DMS 273 (cell line): ENCODE measurements around the gene UQCRHL.
"Not testable (repeated sequence)": the region's sequence is repeated elsewhere in the genome, so short reads cannot be mapped to it uniquely, and the experiment has no call there.

Experiments used
- DNase-seq: peaks from one replicate; lab custom pipeline; 2025; ENCODE audit not compliant: unreplicated experiment; lab: John Stamatoyannopoulos, UW

Gene UQCRHL

DNA sequence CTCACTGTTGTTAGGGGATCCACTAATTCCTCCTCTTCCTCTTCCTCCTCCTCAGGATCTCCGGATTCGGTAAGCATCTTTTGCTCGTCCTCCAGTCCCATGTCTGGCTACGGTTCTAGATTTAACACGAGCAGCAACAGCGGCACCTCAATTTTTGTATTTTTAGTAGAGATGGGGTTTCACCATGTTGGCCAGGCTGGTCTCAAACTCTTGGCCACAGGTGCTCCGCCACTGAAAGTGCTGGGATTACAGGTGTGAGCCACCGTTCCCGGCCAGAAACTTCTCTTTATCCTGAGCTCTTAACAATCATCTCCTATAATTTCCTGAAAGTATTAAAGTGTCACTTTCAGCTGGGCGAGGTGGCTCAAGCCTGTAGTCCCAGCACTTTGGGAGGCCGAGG, at the start of gene UQCRHL:
UQCRHL (minus strand) TSS at position 101 of the 400 bp plus-strand sequence; CDS start at position 101, 0 bp downstream.
- not testable (repeated sequence) for DNase-seq

DNA sequence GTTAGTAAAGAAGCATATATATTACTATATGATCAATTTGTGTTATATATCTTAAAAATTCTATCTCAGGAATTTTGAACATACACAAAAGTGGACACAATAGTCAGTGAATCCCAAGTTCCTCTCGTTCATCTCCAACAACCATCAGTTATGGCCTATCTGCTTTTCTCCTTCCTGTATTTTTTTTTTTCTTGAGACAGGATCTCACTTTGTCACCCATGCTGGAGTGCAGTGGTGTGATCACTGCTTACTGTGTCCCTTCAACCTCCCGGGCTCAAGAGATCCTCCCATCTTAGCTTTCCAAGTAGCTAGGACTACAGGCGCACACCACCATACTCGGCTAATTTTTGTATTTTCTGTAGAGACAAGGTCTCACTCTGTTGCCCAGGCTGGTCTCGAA, 49.4 kb upstream of the UQCRHL start:
- DNase-seq, result no peak

DNA sequence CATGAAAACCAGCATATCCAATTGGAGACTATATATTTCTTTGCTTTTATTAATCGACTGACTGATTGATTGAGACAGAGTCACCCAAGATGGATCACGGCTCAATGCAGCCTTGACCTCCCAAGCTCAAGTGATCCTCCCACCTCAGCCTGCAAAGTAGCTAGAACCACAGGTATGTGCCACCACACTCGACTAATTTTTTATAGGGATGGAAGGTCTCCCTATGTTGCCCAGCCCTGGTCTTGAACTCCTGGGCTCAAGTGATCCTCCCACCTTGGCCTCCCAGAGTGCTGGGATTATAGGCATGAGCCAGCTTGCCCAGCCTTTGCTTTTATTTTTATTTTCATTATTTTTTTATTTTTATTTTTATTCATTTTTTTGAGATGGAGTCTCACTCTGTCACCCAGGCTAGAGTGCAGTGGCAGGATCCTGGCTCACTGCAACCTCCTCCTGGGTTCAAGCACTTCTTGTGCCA, 45.4 kb upstream of the UQCRHL start:
- no peak for DNase-seq

DNA sequence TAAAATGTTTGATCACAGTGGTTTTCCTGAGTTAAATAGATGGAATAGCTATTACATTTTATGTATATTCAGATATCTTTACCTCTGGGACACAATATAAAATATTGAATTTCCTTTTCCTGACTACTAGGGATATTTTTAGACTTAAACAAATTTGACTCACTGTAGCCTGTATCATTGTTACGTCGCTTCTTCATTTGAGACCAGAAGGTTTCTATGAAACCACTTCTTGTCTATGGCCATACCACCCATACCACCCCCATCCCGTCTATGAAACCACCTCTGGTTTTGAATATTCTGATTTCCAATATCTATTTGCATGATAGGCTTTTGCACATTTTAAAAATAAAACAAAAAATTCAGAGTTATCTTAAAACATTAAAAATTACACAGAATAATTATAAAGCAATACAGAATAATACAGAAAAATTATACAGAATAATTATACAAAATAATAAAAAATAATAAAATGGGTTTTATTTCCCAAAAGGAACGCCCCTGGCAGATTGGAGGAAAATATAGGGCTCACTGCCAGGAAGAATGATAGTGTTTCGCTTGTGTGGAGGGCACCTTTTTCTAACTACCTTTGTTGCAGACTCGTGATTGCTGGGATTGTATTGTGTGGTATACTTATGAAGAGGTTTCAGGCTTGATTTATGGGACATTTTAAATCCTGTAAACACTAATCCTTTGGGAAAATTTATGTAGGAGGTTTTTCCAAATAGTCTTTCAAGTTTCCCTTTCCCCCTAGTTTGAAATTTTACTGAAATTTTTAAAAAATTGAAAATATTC, 44.8 kb upstream of the UQCRHL start:
- no peak for DNase-seq

DNA sequence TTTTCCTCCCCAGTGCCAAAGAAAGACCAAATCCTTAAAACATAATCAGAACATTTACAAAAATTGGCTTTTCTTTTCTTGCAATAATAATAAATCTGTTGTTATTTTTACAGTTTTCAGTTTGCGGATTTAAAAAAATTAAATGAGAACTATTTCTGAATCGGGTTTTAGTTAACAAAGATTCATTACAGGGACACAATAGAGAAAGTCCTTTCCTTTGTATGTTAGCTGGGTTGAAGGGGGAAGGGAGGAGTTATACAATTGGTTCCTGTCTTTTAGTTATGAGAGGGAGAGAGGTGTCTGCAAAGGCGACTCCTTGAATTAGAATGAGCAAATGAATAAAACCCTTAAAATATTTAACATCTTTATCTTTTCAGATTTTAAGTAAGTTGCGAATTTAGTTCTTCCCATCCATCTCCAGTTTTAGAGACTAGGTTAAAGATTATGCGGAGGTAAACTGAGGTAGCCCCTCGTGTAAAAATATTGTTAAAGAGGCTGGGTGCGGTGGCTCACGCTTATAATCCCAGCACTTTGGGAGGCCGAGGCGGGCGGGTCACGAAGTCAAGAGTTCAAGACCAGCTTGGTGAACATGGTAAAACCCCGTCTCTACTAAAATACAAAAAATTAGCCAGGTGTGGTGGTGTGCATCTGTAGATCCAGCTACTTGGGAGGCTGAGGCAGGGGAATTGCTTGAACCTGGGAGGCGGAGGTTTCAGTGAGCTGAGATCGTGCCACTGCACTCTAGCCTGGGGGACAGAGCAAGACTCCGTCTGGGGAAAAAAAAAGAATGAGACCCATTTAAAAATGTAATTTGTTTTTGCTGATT, 44.0 kb upstream of the UQCRHL start:
- no peak for DNase-seq

DNA sequence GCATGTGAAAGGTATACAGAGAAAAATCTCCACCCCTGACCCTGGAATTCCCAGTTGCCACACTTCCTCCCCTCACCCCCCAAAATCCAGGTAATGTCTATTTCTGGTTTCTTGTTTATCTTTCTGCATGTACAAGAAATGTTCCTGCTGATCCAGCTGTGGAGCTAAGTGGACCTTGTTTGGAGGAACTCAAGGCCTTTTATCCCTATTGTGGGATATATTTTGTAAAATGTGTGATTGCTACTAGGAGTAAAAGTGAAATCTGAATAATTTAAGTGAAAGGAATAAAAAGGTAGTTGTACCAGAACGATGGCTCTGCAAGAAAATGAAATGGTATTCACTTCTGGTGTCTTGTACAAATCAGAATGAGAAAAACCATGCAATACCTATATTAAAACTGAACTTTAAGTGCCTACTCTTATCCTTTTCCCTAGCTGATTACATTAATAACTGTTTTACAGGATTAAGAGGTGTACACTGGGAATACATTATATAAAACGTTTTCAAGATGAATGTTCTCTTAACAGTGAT, 43.1 kb upstream of the UQCRHL start:
- peak; percentile 18 for DNase-seq

DNA sequence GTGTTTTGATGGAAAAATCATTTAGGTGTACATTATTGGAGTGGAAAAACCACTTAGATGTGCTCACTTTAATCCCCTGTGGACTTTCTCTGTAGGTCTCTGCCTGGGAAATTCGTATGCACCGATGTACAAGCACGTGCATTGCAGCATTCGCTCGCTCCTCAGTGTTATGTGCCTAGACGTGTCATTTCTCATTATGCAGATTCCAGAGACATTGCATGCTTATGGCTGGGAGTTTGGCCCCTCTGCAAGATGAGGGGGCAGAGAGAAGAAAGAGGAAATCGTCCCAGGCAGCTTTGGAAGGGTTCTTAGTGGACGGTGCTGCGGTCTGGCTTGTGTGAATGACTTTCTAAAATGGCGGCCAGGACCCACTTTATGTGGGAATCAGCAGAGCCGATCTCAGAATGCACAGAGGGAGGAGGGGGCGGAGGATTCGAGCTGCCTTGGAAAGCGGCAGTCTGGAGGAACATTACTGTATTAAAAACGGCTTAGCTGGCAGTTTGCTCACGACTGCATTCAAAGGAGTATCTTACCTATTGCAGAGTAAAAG, 42.4 kb upstream of the UQCRHL start:
- peak; percentile 90 for DNase-seq

DNA sequence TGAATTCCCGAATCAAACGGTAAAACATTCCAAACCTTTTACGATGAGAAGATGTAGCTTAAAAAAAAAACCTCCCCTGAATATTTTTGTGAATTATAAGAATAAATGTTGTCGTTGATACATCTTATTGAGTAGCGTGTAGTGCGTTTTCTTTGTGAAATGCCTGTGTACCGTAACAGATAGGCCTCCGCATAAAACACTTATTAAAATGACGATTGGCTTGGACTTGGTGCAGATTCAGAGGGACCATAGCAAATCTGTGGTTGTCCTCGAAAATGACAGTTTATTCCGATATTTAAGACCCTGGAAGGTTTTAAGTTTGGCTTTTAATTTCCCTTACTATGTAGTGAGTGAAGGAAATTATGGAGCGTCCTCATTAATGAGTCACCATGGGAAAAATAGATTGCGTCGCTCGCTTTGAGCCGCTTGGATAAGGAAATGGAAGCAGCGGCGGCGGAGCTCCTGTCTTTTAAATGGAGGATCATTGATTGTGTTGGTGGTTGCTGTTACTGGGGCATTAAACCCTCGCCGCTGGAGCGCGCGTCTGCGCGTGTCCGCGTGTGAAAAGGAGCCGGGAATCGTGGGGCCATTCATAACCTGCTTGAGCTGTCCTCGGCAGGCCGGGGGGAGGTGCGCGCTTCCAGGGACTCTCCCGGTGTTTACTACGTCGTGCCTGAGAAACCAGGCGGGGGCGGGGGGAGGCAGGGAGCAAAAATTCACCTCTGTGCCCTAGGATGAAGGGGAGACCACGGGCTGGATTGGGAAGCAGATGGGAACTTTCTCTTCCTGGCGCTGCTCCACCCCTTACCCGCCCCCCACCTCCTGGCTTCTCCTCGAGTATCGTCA, 41.7 kb upstream of the UQCRHL start:
- peak; percentile 97 for DNase-seq

DNA sequence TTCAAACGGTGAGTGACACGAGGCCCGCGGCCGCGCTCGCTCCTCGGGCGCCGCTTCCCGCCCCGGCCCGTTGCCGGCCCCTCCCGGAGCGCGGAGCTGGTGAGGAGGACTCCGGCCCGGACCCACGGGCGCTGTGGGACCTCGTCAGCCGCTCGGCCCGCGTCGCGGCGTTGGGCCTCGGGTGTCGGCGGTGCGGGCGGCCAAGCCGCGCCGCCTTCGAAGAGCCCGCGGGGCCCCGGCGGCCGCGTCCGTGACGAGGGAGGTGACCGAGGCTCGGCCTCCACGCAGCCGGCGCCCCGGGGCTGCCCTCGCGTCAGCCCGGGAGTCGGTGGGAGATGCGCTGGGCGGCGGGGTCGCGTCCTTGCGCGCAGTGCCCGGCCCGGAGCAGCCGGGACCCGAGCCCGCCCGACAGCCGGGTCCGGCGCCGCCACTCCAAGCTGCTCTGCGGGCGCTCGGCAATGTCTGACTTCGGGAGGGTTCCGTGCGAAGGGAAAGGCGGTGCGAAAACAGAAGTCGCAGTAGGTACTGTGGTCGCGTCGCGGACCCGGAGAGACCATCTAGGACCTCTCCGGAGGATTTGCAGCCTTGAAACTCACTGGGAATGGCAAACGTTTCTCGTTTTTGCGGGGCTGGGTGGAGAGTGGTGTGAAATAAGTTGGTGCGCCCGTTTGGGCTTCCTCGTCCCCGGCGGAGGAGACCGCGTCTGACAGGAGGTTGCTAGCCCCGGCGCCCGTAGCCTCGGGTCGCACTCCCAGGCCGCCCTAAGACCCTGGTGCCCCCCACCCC, 40.9 kb upstream of the UQCRHL start:
- DNase-seq, result peak; percentile 75

DNA sequence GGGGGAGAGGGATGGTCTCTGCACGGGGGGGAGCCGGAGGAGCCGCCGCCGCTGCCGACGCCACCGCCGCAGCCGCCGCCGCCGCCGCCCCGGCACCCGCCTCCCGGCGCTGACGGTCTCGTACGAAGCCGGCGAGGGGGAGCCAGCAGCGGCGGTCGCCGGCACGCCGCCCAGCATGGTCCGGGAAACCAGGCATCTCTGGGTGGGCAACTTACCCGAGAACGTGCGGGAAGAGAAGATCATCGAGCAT, 40.4 kb upstream of the UQCRHL start:
- DNase-seq, result no peak

DNA sequence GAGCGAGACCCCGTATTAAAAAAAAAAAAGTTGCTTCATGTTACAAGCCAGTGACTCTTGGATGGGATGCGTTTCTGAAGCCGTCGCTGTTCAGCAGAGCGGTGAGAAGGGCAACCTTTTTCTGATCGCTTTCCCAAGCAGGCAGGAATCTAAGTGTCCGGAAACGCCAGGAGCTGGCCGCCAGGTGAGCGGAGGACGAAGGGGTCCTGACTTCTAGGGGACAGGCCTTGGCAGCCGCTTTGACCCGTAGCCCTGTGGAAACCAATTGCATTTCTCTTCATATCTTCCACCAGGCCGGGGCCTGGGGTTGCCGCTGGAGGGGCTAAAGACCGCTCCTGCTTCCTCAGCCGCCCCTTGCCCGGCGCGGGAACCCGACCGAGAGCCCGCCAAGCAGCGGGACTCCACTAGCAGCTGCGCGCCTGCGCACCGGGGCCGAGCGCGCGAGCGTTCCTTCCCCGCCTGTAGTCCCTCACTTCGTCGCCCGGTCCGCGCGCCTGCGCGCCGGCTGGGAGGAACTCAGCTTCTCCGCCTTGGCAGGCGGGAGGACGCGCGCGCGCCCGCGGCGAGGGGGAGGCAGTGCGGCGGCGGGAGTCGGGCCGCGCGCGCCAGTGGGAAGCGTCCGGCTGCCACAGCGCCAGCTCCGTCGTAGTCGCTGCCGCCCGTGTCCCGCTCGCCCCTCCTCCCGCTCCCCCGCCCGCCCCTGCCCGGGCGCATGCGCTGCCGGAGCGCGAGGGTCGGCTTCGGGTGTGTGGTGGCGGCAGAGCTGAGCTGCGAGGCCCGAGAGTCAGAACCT, 39.8 kb upstream of the UQCRHL start, which contains the start of gene SPEN:
SPEN (plus strand) TSS at position 608 of the 793 bp plus-strand sequence. CDS start 361 bp downstream, outside the sequence.
- peak; percentile 100 for DNase-seq

DNA sequence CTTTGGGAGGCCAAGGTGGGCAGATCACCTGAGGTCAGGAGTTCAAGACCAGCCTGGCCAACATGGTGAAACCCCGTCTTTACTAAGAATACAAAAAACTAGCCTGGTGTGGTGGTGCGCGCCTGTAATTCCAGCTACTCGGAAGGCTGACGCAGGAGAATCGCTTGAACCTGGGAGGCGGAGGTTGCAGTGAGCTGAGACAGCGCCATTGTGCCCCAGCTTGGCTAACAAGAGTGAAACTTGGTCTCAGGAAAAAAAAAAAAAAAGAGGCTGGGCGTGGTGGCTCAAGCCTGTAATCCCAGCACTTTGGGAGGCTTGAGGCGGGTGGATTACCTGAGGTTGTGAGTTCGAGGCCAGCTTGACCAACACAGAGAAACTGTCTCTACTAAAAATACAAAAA, 38.6 kb upstream of the UQCRHL start:
- not testable (repeated sequence) for DNase-seq

DNA sequence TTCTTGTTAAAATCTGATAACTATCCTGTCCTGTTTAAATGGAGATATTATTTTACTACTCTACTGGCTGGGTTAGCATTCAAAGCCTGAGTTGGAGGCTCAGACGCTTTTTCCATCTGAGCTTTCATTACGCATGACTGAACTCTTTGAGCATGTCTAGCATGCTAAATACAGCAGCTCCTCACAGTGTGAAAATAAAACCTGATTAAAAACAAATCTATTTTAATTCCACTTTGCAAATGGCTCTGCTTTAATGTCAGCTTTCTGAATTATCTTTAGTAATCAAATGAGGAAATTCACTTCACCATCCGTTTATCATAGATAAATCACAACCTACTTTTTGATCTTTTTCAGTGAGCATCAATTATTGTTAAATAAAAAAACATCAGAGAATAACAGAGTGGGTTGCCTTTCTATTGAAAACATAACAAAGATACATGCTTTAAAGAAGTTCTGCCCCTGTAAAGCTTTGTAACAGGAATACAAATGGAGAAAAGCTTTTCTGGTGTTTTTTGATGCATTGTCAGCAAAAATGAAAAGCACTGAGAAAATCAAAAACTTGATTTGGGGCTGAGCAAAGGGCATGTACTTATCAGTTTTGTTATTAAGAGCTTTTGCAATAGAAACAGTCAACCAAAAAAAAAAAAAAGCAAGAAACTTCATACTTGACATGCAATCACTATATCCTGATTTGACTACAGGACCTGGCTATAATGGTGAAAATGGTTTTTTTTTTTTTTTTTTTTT, 36.5 kb upstream of the UQCRHL start:
- peak; percentile 68 for DNase-seq

DNA sequence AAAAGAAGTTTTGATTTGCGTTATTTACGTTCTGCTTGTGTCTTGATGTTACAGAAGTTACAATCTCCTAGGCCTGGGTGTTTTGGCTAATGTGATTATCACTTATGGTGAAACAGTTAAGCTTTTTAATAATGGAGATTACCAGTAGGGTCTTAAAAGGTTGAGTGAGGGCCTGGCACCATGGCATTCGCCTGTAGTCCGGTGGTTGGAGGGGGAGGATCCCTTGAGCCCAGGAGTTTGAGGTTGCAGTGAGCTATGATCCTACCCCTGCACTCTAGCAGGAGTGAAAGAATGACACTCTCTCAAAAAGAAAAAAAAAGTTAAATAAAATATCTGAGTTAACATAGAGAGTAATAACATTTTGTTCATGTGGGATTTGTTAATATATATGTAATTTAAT, 31.3 kb upstream of the UQCRHL start:
- DNase-seq, result no peak

DNA sequence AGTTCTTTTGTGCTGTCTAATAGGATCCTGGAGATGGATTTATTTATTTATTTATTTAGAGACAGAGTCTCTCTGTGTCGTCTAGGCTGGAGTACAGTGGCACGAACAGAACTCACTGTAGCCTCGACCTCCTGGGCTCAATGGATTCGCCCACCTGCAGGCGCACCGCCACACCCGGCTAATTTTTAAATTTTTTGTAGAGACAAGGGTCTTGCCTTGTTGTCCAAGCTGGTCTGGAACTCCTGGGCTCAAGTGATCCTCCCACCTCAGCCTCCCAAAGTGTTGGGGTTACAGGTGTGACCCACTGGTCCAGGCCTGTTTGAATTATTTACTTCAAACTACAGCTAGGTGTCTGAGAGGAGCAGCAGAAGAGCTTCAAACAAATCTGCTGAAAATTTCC, 30.5 kb upstream of the UQCRHL start:
- no peak for DNase-seq

DNA sequence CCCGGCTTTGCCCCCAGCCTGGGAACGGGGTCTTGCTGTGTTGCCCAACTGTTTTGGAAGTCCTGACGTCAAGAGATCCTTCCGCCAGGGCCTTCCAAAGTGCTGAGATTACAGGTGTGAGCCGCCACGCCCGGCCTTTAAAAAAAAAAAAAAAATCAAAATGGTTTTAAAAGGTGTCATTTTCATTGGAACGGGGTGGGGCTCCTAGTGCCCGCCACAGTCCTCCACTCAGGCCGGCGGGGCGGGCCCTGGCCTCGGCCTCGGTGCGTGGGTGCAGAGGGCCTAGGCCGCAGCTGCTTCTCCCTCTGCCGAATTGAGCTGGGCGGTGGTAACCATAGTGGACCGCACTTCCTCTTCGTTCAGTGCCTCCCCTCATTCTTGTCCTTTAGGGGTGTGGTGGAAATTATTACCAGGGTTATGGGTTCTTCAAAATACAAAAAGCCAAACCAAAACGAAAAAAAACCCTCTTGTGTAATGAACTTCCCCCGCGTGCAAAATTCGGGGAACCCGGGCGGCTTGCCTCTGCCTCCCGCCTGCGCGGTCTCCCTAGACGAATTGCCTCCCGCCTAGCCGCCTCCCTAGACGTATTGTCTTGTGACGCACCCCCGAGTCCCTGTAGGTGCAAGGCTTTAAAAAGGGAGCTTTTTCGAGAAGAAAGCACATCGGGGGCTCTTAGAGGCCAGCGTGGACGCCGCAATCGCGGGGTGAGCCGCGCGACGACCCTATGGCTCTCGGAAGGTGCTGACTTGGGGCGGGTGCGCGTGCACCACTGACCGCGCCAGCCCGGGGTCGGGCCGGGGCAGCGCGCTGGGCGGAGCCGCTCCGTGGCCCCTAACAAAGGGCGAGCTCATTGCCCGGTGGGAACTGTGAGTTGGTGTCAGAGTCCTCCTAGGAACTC, 29.6 kb upstream of the UQCRHL start:
- DNase-seq, result no peak

DNA sequence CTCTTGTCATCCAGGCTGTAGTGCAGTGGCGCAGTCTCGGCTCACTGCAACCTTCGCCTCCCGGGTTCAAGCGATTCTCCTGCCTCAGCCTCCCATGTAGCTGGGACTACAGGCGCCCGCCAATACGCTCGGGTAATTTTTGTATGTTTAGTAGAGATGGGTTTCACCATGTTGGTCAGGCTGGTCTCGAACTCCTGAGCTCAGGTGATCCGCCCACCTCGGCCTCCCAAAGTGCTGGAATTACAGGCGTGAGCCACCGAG, 29.0 kb upstream of the UQCRHL start:
- not testable (repeated sequence) for DNase-seq
